NCI-H1436 (cell line): ENCODE measurements around the gene LRP8.
"Not testable (repeated sequence)": the region's sequence is repeated elsewhere in the genome, so short reads cannot be mapped to it uniquely, and the experiment has no call there.

Experiments
- DNase-seq: peaks from one replicate; lab custom pipeline; 2025; lab: John Stamatoyannopoulos, UW

The LRP8 gene

GRCh38 chr1:53207726-53208125 lies 120.1 kb downstream of the LRP8 start:
- no peak for DNase-seq

DNA sequence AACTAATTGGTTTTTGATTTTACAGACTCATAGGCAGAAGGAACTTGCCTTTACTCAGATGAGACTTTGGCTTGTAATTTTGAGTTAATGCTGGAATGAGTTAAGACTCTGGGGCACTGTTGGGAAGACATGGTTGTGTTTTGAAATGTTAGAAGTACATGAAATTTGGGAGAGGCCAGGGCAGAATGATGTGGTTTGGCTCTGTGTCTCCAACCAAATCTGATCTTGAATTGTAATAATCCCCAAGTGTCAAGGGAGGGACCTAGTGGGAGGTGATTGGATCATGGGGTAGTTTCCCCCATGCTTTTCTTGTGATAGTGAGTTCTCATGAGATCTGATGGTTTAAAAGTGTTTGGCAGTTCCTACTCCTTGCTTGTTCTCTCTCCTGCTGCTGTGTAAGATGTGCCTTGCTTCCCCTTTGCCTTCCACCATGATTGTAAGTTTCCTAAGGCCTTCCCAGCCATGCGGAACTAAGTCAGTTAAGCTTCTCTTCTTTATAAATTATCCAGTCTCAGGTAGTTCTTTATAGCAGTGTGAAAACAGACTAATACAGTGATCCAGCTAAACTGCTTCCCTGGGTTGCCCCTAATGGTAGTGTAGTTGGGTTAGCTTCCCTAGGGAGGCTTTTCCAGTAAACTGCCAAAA lies 121.0 kb downstream of the LRP8 start:
- DNase-seq = no peak

DNA sequence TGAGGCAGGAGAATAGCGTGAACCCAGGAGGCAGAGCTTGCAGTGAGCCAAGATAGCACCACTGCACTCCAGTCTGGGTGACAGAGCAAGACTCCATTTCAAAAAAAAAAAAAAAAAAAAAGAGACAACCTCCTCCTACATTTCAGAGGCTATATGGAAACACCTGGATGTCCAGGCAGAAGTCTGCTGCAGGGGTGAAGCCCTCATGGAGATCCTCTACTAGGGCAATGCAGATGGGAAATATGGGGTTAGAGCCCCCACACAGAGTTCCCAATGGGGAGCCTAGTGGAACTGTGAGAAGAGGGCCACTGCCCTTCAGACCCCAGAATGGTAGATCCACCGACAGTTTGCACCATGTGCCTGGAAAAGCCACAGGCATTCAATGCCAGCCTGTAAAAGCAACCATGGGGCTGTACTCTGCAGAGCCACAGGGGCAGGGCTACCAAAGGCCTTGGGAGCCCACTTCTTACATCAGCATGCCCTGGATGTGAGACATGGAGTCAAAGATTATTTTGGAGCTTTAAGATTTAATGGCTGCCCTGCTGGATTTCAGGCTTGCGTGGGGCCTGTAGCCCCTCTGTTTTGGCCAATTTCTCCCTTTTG lies 121.7 kb downstream of the LRP8 start:
- DNase-seq = not testable (repeated sequence)

- not testable (repeated sequence) for DNase-seq
Observed at GRCh38 chr1:53205496-53205895, 122.4 kb downstream of the LRP8 start.

GRCh38 chr1:53203466-53203865 lies 124.4 kb downstream of the LRP8 start:
- DNase-seq = no peak

GRCh38 chr1:53198241-53198651 lies 129.6 kb downstream of the LRP8 start:
- no peak for DNase-seq

DNA sequence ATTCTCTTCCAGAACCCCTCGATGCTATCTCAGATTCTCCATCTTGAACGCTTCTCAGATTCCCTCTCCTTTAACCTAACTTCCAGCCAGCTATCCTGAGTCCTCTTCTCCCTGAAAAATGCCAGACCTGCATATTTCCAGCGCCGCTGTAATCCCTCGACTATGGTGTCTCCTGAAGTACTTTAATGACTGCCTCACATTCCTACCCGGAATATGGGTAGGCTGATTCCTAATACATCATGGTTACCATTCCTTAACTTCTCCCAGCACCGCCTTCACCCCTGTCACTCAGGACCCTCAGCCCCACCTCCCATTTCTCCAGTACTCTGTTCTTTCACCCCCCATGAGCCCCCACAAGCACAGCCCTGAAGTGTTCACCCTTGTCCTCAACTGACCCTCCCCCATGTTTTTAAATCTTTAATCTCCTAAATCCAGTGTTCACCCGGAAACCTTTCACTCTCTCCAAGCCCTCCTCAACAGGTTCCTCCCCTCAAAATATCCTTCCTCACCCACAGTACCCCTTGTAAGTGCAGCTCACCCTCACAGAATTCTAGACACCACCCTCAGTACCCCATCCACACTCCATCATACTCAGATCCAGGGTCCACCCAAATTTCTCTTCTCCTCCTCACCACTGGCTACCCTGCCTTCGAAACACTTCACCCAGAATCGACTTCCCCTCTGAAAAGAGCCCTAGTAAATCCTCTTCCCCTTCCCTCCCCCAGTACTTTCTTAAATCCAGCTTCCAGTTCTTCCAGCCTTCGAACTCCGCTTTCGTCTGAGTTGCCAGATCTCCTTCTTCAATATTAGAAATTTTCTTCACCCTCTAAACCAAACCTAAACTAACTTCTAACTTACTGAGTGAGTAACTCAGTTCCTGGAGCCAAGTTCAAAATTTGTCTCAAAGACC lies 130.3 kb downstream of the LRP8 start:
- DNase-seq = no peak

DNA sequence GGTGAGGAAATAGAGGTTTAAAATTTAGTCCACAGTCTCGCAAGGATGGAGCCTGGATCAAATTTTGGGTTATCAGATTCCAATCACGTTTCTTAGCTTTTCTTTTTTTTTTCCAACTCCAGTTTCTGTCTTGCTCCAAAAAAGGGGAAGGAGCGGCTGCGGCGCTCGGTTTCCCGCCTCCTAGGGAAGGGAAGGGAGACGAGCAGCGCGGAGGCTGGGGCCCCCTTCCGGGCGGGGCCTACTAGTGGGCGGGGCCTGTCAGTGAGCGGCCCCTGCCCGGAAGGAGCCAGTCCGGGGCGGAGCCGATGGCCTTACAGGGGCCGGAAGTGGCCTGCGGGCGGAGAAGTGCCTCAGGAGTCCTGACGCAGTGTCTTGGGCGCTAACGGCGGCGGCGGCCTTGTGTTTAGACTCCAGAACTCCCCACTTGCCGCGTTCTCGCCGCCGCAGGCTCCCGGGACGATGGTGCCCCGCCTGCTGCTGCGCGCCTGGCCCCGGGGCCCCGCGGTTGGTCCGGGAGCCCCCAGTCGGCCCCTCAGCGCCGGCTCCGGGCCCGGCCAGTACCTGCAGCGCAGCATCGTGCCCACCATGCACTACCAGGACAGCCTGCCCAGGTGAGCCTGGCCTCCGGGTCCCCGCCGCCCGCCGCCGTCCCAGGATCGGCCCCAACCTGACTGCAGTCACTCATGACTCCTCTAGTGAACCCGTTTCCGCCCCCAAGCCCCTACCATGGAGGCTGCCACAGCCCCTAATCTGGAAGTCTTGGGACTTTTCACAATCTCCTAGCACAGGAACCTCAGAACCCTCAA lies 131.2 kb downstream of the LRP8 start, which contains the start of gene CPT2:
Gene CPT2, plus strand, starts transcription at position 340 of the 806 bp plus-strand sequence. Its CDS starts 120 bp downstream, at position 460.
- peak; percentile 87 for DNase-seq

GRCh38 chr1:53196017-53196484 lies 131.8 kb downstream of the LRP8 start:
- DNase-seq = no peak

GRCh38 chr1:53195246-53196016 lies 132.4 kb downstream of the LRP8 start:
- DNase-seq = no peak
